Suprapubic skin (tissue), 4 donors: Measurements from ENCODE around the gene MTCH1. TPM values are rescaled to one million over a fixed set of nuclear protein-coding genes. Genes with fewer than 3 reads are reported as not detected.
A peak's percentile ranks its signal among the peaks of the same experiment; 100 is the strongest.

Experiments
- DNase-seq, 2 donors: peaks; one replicate each; pipeline ENCODE4 v3.0.0-alpha.2; 2019; ENCODE audit warnings: low spot score in 2 of 2
- H3K27ac ChIP-seq: fragments of 200-600 bp; sonication (generic); one replicate; pipeline ENCODE4 v1.5.1; 2019
- H3K27me3 ChIP-seq: fragments of 200-600 bp; sonication (generic); one replicate; pipeline ENCODE4 v1.5.1; 2019
- H3K36me3 ChIP-seq: fragments of 200-600 bp; sonication (generic); one replicate; pipeline ENCODE4 v1.5.1; 2019
- H3K4me1 ChIP-seq: fragments of 200-600 bp; sonication (generic); one replicate; pipeline ENCODE4 v1.5.1; 2019
- H3K4me3 ChIP-seq: fragments of 200-600 bp; sonication (generic); one replicate; pipeline ENCODE4 v1.5.1; 2019; ENCODE audit warnings: mild to moderate bottlenecking
- H3K9me3 ChIP-seq: fragments of 200-600 bp; sonication (generic); one replicate; pipeline ENCODE4 v1.5.1; 2019
- CTCF ChIP-seq, 2 donors: fragments of 200-600 bp in 1 of 2; fragments of 450-650 bp in 1 of 2; sonication (generic) in 1 of 2; IDR thresholded peaks; one replicate each; pipeline ENCODE4 v1.5.1; 2016 to 2019; ENCODE audit warnings: antibody characterized with exemption in 2 of 2, mild to moderate bottlenecking in 1 of 2, moderate library complexity in 1 of 2
- EP300 ChIP-seq: sonication (generic); formaldehyde crosslinking; IDR thresholded peaks from one replicate; pipeline ENCODE4 v1.6.1; 2017; ENCODE audit warnings: antibody characterized with exemption
- POLR2A ChIP-seq, 2 donors: fragments of 450-650 bp; IDR thresholded peaks; one replicate each; pipeline ENCODE4 v1.6.1; 2017; ENCODE audit warnings: antibody characterized with exemption in 2 of 2, mild to moderate bottlenecking in 2 of 2, moderate library complexity in 2 of 2
- POLR2AphosphoS5 ChIP-seq, 3 donors: sonication (generic); formaldehyde crosslinking; IDR thresholded peaks; one replicate each; pipeline ENCODE4 v1.6.1; 2017; ENCODE audit warnings: antibody characterized with exemption in 3 of 3
- WGBS: methylation state at CpG from one replicate; pipeline ENCODE4 v1.1.5; 2018; 5-methylcytosine and 5-hydroxymethylcytosine counted together
- total RNA-seq, 4 donors: library from RNA; depleted of rRNA; stranded (reverse); fragments of >200 nt; gene quantifications; one replicate each; pipeline ENCODE4 v1.1.0, GENCODE V29; 2016

Gene MTCH1
- total RNA-seq, 4 donors from 2014 or later, result 160 to 220 (median 183) TPM

GRCh38 chr6:36933519-36933918 lies 52.5 kb downstream of the MTCH1 start:
- H3K27me3 ChIP-seq, result no peaks in the 10 kb centered on the region
- no peak for DNase-seq
- no peaks in the 10 kb centered on the region for H3K9me3 ChIP-seq
- H3K4me1 ChIP-seq, result peaks cover 14% of the 10 kb centered on the region
- no peaks in the 10 kb centered on the region for H3K36me3 ChIP-seq
- 93% methylated on average over 4 of the region's 4 CpGs for WGBS
- H3K4me3 ChIP-seq, result no peak overlapping the region
- no peak for TF ChIP-seq POLR2A (IDR thresholded peaks at IDR 0.05)
- H3K27ac ChIP-seq, result no peak overlapping the region

GRCh38 chr6:36933102-36933501 lies 52.9 kb downstream of the MTCH1 start:
- Histone ChIP-seq H3K36me3 (no peaks in the 10 kb centered on the region), H3K9me3 (no peaks in the 10 kb centered on the region), H3K27ac (no peak overlapping the region), H3K4me3 (no peak overlapping the region), H3K4me1 (peaks cover 17% of the 10 kb centered on the region), H3K27me3 (no peaks in the 10 kb centered on the region)
- TF ChIP-seq CTCF (IDR thresholded peaks at IDR 0.05) (no peak), EP300 (no peak), POLR2AphosphoS5 (IDR thresholded peaks at IDR 0.05) (no peak), POLR2A (IDR thresholded peaks at IDR 0.05) (no peak)
- WGBS, result 66% methylated on average over 2 of the region's 2 CpGs
- no peak for DNase-seq

- DNase-seq, result no peak
- Histone ChIP-seq H3K9me3 (no peaks in the 10 kb centered on the region), H3K27ac (peak overlapping the region; percentile 39), H3K4me3 (no peak overlapping the region), H3K4me1 (peaks cover 25% of the 10 kb centered on the region), H3K27me3 (no peaks in the 10 kb centered on the region), H3K36me3 (no peaks in the 10 kb centered on the region)
- 71% methylated on average over 4 of the region's 4 CpGs for WGBS
- TF ChIP-seq EP300 (no peak), CTCF (IDR thresholded peaks at IDR 0.05) (no peak), POLR2AphosphoS5 (IDR thresholded peaks at IDR 0.05) (no peak), POLR2A (IDR thresholded peaks at IDR 0.05) (no peak)
Measured at GRCh38 chr6:36930483-36930882, 55.5 kb downstream of the MTCH1 start.

- Histone ChIP-seq H3K27ac (peak overlapping the region; percentile 39), H3K27me3 (no peaks in the 10 kb centered on the region), H3K4me1 (peaks cover 25% of the 10 kb centered on the region), H3K4me3 (no peak overlapping the region), H3K36me3 (peaks cover 6% of the 10 kb centered on the region), H3K9me3 (no peaks in the 10 kb centered on the region)
- TF ChIP-seq CTCF (IDR thresholded peaks at IDR 0.05) (no peak), EP300 (no peak), POLR2AphosphoS5 (IDR thresholded peaks at IDR 0.05) (no peak), POLR2A (IDR thresholded peaks at IDR 0.05) (no peak)
- 51% methylated on average over 5 of the region's 5 CpGs for WGBS
- no peak for DNase-seq
Measured at GRCh38 chr6:36929607-36930006, 56.4 kb downstream of the MTCH1 start.

- TF ChIP-seq CTCF (IDR thresholded peaks at IDR 0.05) (no peak), EP300 (no peak)
- Histone ChIP-seq H3K4me3 (no peak overlapping the region), H3K9me3 (no peaks in the 10 kb centered on the region), H3K27ac (no peak overlapping the region), H3K27me3 (no peaks in the 10 kb centered on the region), H3K4me1 (peaks cover 25% of the 10 kb centered on the region), H3K36me3 (peaks cover 10% of the 10 kb centered on the region)
- 88% methylated on average over 10 of the region's 10 CpGs for WGBS
- DNase-seq, result no peak
Measured at GRCh38 chr6:36929152-36929551, 56.8 kb downstream of the MTCH1 start.

- DNase-seq, result no peak
- TF ChIP-seq POLR2A (IDR thresholded peaks at IDR 0.05) (no peak), CTCF (IDR thresholded peaks at IDR 0.05) (no peak), EP300 (no peak), POLR2AphosphoS5 (IDR thresholded peaks at IDR 0.05) (no peak)
- Histone ChIP-seq H3K4me3 (no peak overlapping the region), H3K36me3 (peaks cover 16% of the 10 kb centered on the region), H3K4me1 (peaks cover 25% of the 10 kb centered on the region), H3K27ac (no peak overlapping the region), H3K27me3 (no peaks in the 10 kb centered on the region), H3K9me3 (no peaks in the 10 kb centered on the region)
- 61% methylated on average over 7 of the region's 7 CpGs for WGBS
Measured at GRCh38 chr6:36928547-36928918, 57.5 kb downstream of the MTCH1 start.
